ENCODE data around the gene ZNF439. TPM values are rescaled to one million over a fixed set of nuclear protein-coding genes. Genes with fewer than 3 reads are reported as not detected.
"Not testable (repeated sequence)": the region's sequence is repeated elsewhere in the genome, so short reads cannot be mapped to it uniquely, and the experiment has no call there.

The ZNF439 gene
- total RNA-seq, 1 donor from 2014 or later: 4.9 TPM

- TF ChIP-seq CTCF (IDR thresholded peaks at IDR 0.05): no peak
- H3K27ac Mint-ChIP-seq (ENCODE audit: unreplicated experiment): peak overlapping the region; percentile 96
- peaks cover 12% of the 10 kb centered on the region for H3K36me3 Mint-ChIP-seq (ENCODE audit: low read depth)
- DNase-seq (ENCODE audit: low spot score): no peak
- peak overlapping the region; percentile 96 for H3K4me3 Mint-ChIP-seq (ENCODE audit: unreplicated experiment)
- no peaks in the 10 kb centered on the region for H3K27me3 Mint-ChIP-seq (ENCODE audit: low read depth)
- H3K9me3 Mint-ChIP-seq (ENCODE audit: low read depth): no peaks in the 10 kb centered on the region
- H3K4me1 Mint-ChIP-seq (ENCODE audit: low read depth): peaks cover 33% of the 10 kb centered on the region
Measured at GRCh38 chr19:11887234-11887610, 38.7 kb downstream of the ZNF439 start.

- Mint-ChIP-seq H3K36me3 (ENCODE audit: low read depth) (peaks cover 12% of the 10 kb centered on the region), H3K4me1 (ENCODE audit: low read depth) (peaks cover 33% of the 10 kb centered on the region), H3K27ac (ENCODE audit: unreplicated experiment) (peak within 1 kb of the TSS; percentile 96), H3K4me3 (ENCODE audit: unreplicated experiment) (peak within 1 kb of the TSS; percentile 96), H3K9me3 (ENCODE audit: low read depth) (no peaks in the 10 kb centered on the region), H3K27me3 (ENCODE audit: low read depth) (no peaks in the 10 kb centered on the region)
- TF ChIP-seq CTCF (IDR thresholded peaks at IDR 0.05): peak; percentile 73
- DNase-seq (ENCODE audit: low spot score): peak; percentile 93
Measured at GRCh38 chr19:11887611-11888531, 39.3 kb downstream of the ZNF439 start, which contains the start of gene ZNF69. Gene ZNF69, plus strand, starts transcription at chr19:11887782. Its CDS starts 142 bp downstream, at chr19:11887924.

GRCh38 chr19:11889901-11890300 lies 41.4 kb downstream of the ZNF439 start:
- not testable (repeated sequence) for H3K4me3 Mint-ChIP-seq (ENCODE audit: unreplicated experiment); H3K27me3 Mint-ChIP-seq (ENCODE audit: low read depth); DNase-seq (ENCODE audit: low spot score)
- Mint-ChIP-seq H3K9me3 (ENCODE audit: low read depth) (peaks cover 15% of the 10 kb centered on the region), H3K36me3 (ENCODE audit: low read depth) (peaks cover 29% of the 10 kb centered on the region), H3K27ac (ENCODE audit: unreplicated experiment) (peak overlapping the region; percentile 4), H3K4me1 (ENCODE audit: low read depth) (peaks cover 33% of the 10 kb centered on the region)

- no peak for DNase-seq (ENCODE audit: low spot score)
- Mint-ChIP-seq H3K27me3 (ENCODE audit: low read depth) (no peaks in the 10 kb centered on the region), H3K4me3 (ENCODE audit: unreplicated experiment) (no peak overlapping the region), H3K9me3 (ENCODE audit: low read depth) (peaks cover 21% of the 10 kb centered on the region), H3K36me3 (ENCODE audit: low read depth) (peaks cover 36% of the 10 kb centered on the region), H3K4me1 (ENCODE audit: low read depth) (peaks cover 33% of the 10 kb centered on the region), H3K27ac (ENCODE audit: unreplicated experiment) (no peak overlapping the region)
- TF ChIP-seq CTCF (IDR thresholded peaks at IDR 0.05): no peak
Measured at GRCh38 chr19:11890634-11891033, 42.1 kb downstream of the ZNF439 start.

GRCh38 chr19:11894851-11895250 lies 46.3 kb downstream of the ZNF439 start:
- no peak for DNase-seq (ENCODE audit: low spot score)
- Mint-ChIP-seq H3K4me1 (ENCODE audit: low read depth) (peaks cover 7% of the 10 kb centered on the region), H3K9me3 (ENCODE audit: low read depth) (peaks cover 38% of the 10 kb centered on the region), H3K27ac (ENCODE audit: unreplicated experiment) (no peak overlapping the region), H3K27me3 (ENCODE audit: low read depth) (no peaks in the 10 kb centered on the region), H3K36me3 (ENCODE audit: low read depth) (peaks cover 52% of the 10 kb centered on the region), H3K4me3 (ENCODE audit: unreplicated experiment) (no peak overlapping the region)
- no peak for TF ChIP-seq CTCF (IDR thresholded peaks at IDR 0.05)
